Common myeloid progenitor, CD34-positive (primary cell): ENCODE data around the gene ELK4.

ENCODE experiments used
- CTCF ChIA-PET: fragments of 350-600 bp; sonication (Branson Sonifier 250); formaldehyde crosslinking; loops from one replicate; lab custom pipeline; 2021; ENCODE audit warnings: antibody characterized with exemption; lab: Charles Lee
- POLR2A ChIA-PET: fragments of 350-600 bp; sonication (Branson Sonifier 250); formaldehyde crosslinking; loops from one replicate; lab custom pipeline; 2021; ENCODE audit warnings: antibody characterized with exemption; lab: Charles Lee
- DNase-seq, 3 donors: peaks; one replicate each; pipeline versions ENCODE4 v3.0.0 to v3.0.0-alpha.2; 2013
- H3K27ac ChIP-seq, 2 experiments: 1 replicate in 1 of 2; 2 replicates in 1 of 2; pipeline ENCODE4 v1.7.0; 2013; ENCODE audit warnings: inconsistent platforms in 2 of 2, low read length in 2 of 2, mild to moderate bottlenecking in 2 of 2, low read depth in 1 of 2, moderate library complexity in 1 of 2; ENCODE audit not compliant: severe bottlenecking in 2 of 2, insufficient read depth in 1 of 2, poor library complexity in 1 of 2
- H3K27me3 ChIP-seq, 5 experiments: replicated peaks in 2 of 5; 1 replicate in 3 of 5; 2 replicates in 2 of 5; pipeline versions ENCODE4 v1.6.1 to v1.7.0; 2013; ENCODE audit warnings: low read length in 4 of 5, mild to moderate bottlenecking in 2 of 5, moderate library complexity in 2 of 5, inconsistent platforms in 1 of 5; ENCODE audit not compliant: insufficient read depth in 5 of 5, control insufficient read depth in 4 of 5
- H3K36me3 ChIP-seq, 4 experiments: 1 replicate in 2 of 4; 2 replicates in 2 of 4; pipeline versions ENCODE4 v1.6.1 to v1.7.0; 2013; ENCODE audit warnings: low read length in 3 of 4, control low read depth in 1 of 4, mild to moderate bottlenecking in 1 of 4; ENCODE audit not compliant: control insufficient read depth in 4 of 4, insufficient read depth in 4 of 4
- H3K4me1 ChIP-seq, 4 experiments: 1 replicate in 3 of 4; 2 replicates in 1 of 4; pipeline versions ENCODE4 v1.6.1 to v1.7.1; 2013; ENCODE audit warnings: low read length in 3 of 4, mild to moderate bottlenecking in 3 of 4, control low read depth in 1 of 4, inconsistent platforms in 1 of 4, moderate library complexity in 1 of 4; ENCODE audit not compliant: control insufficient read depth in 4 of 4, insufficient read depth in 4 of 4; ENCODE audit errors: control extremely low read depth in 1 of 4
- H3K4me3 ChIP-seq, 7 experiments: 1 replicate in 4 of 7; 2 replicates in 3 of 7; pipeline versions ENCODE4 v1.5.1 to v1.7.0; 2013; ENCODE audit warnings: mild to moderate bottlenecking in 7 of 7, low read length in 6 of 7, moderate library complexity in 6 of 7, inconsistent platforms in 2 of 7, low read depth in 2 of 7, control low read depth in 1 of 7; ENCODE audit not compliant: insufficient read depth in 4 of 7, control insufficient read depth in 1 of 7; ENCODE audit errors: extremely low read depth in 1 of 7
- H3K9me3 ChIP-seq, 5 experiments: 1 replicate in 4 of 5; 2 replicates in 1 of 5; pipeline versions ENCODE4 v1.6.1 to v1.7.1; 2013; ENCODE audit warnings: low read length in 4 of 5, mild to moderate bottlenecking in 2 of 5, inconsistent platforms in 1 of 5, low read depth in 1 of 5, moderate library complexity in 1 of 5; ENCODE audit not compliant: control insufficient read depth in 4 of 5, insufficient read depth in 2 of 5; ENCODE audit errors: control extremely low read depth in 1 of 5
- WGBS: methylation state at CpG from one replicate; pipeline ENCODE4 v1.1.5; 2013; ENCODE audit not compliant: insufficient coverage; 5-methylcytosine and 5-hydroxymethylcytosine counted together

ELK4 gene

GRCh38 chr1:205595861-205596260 is 36.0 kb downstream of the ELK4 start:
- Histone ChIP-seq H3K9me3 (no peaks in the 10 kb centered on the region), H3K27me3 (no peaks in the 10 kb centered on the region), H3K4me1 (peaks cover 3 to 25% (median 13%) of the 10 kb centered on the region in 4 experiments), H3K4me3 (no peak overlapping the region), H3K27ac (no peak overlapping the region), H3K36me3 (peaks cover 3 to 30% (median 19%) of the 10 kb centered on the region in 4 experiments)
- 83% methylated on average over 1 of the region's 1 CpG for WGBS
- no peak for DNase-seq
- POLR2A ChIA-PET: no interaction called here
- CTCF ChIA-PET: interaction anchor here (0.6 to 14.9 kb wide), 4 partner anchors 24 to 115 kb away, joined by 3 to 253 read pairs (median 100); partner anchors contain the start of gene ELK4

DNA sequence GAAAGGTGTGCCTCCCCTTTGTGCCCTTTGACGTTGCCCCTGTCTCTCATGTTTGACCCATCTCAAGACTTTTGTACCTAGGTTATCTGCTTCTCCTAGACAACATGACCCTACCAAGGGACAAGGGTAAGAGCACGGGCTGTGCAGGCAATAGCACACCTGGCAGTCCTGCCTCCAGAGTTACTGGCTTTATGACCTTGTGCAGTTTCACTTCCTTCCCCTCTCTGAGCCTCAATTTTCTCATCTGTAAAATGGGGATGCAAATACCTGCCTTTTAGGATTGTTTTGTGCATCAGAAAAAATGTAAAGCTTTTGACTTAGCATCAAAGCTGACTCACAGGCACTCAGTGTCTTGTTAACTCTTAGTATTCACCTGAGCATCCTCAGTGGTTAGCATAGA is 36.4 kb downstream of the ELK4 start:
- Histone ChIP-seq H3K27me3 (no peaks in the 10 kb centered on the region), H3K27ac (no peak overlapping the region), H3K4me1 (peaks cover 3 to 25% (median 13%) of the 10 kb centered on the region in 4 experiments), H3K36me3 (peaks cover 3 to 29% (median 16%) of the 10 kb centered on the region in 4 experiments), H3K9me3 (no peaks in the 10 kb centered on the region), H3K4me3 (no peak overlapping the region)
- ChIA-PET CTCF (interaction anchor here (8.3 to 14.9 kb wide), 2 partner anchors 37 to 62 kb away, joined by 195 to 253 read pairs; partner anchors contain the start of gene ELK4), POLR2A (no interaction called here)
- DNase-seq: no peak
- WGBS: 86% methylated on average over 2 of the region's 2 CpGs

- peaks cover 3 to 25% (median 14%) of the 10 kb centered on the region in 4 experiments for H3K36me3 ChIP-seq
- ChIA-PET POLR2A (interaction anchor here (2.0 kb wide), 1 partner anchor 37 kb away, joined by 17 read pairs; the partner anchor contains the start of gene ELK4), CTCF (interaction anchor here (0.6 to 14.9 kb wide), 3 partner anchors 38 to 1766 kb away, joined by 3 to 253 read pairs (median 195); partner anchors contain the start of gene ELK4)
- DNase-seq: no peak
- no CpG with 5 or more reads among the region's 1 CpG for WGBS
- H3K4me1 ChIP-seq: peaks cover 3 to 25% (median 13%) of the 10 kb centered on the region in 4 experiments
- no peak overlapping the region for H3K27ac ChIP-seq
- no peaks in the 10 kb centered on the region for H3K27me3 ChIP-seq
- H3K9me3 ChIP-seq: no peaks in the 10 kb centered on the region
- H3K4me3 ChIP-seq: no peak overlapping the region
Observed at GRCh38 chr1:205594846-205595245, 37.0 kb downstream of the ELK4 start.

- 48% methylated on average over 3 of the region's 6 CpGs for WGBS
- no peaks in the 10 kb centered on the region for H3K27me3 ChIP-seq
- no peaks in the 10 kb centered on the region for H3K9me3 ChIP-seq
- H3K4me1 ChIP-seq: peaks cover 3 to 25% (median 13%) of the 10 kb centered on the region in 4 experiments
- H3K36me3 ChIP-seq: peaks cover 3 to 20% (median 11%) of the 10 kb centered on the region in 4 experiments
- H3K27ac ChIP-seq: peak overlapping the region in 1 of 2 experiments; percentile 71
- peak overlapping the region in 4 of 7 experiments; percentile 26 to 64 (median 44) for H3K4me3 ChIP-seq
- CTCF ChIA-PET: interaction anchor here (0.9 to 14.9 kb wide), 9 partner anchors 21 to 117 kb away, joined by 3 to 253 read pairs (median 12); partner anchors contain the start of gene ELK4
- no peak for DNase-seq
- POLR2A ChIA-PET: interaction anchor here (2.0 kb wide), 1 partner anchor 38 kb away, joined by 17 read pairs; the partner anchor contains the start of gene ELK4
Observed at GRCh38 chr1:205593967-205594366, 37.8 kb downstream of the ELK4 start.

DNA sequence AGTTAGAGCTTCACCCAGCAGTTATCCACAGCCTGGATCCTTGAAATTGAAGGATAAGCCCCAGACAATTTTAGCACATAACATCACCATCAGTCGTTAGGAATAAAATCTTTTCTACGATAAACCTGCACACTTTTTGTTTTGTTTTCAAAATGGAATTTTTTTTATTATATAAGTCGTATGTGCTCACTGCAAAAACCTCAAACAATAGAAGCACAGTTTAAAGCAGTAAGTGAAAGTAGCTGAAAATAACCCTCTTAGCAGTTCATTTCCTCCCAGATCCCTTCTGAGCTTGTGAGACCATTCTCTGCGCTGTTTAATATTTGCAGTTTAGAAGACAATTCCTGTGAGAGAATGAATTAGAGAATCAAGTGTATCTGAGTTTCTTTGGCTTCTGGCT is 38.3 kb downstream of the ELK4 start:
- H3K36me3 ChIP-seq: peaks cover 3 to 16% (median 7%) of the 10 kb centered on the region in 4 experiments
- peak overlapping the region in 5 of 7 experiments; percentile 26 to 64 (median 50) for H3K4me3 ChIP-seq
- H3K4me1 ChIP-seq: peaks cover 3 to 27% (median 15%) of the 10 kb centered on the region in 4 experiments
- POLR2A ChIA-PET: interaction anchor here (2.0 kb wide), 1 partner anchor 38 kb away, joined by 17 read pairs; the partner anchor contains the start of gene ELK4
- no peaks in the 10 kb centered on the region for H3K27me3 ChIP-seq
- no peaks in the 10 kb centered on the region for H3K9me3 ChIP-seq
- peak overlapping the region in 1 of 2 experiments; percentile 71 for H3K27ac ChIP-seq
- CTCF ChIA-PET: interaction anchor here (0.9 to 14.9 kb wide), 11 partner anchors 8 to 118 kb away, joined by 3 to 253 read pairs (median 17); partner anchors contain the start of gene ELK4
- WGBS: 0% methylated on average over 1 of the region's 4 CpGs
- peak in 2 of 3 donors; percentile 67 to 74 for DNase-seq

GRCh38 chr1:205592443-205593003 is 39.3 kb downstream of the ELK4 start:
- no peak for DNase-seq
- WGBS: 93% methylated on average over 11 of the region's 14 CpGs

More at GRCh38 chr1:205592443-205593003, 39.3 kb downstream of the ELK4 start:
- Histone ChIP-seq H3K9me3 (no peaks in the 10 kb centered on the region), H3K4me1 (peaks cover 3 to 31% (median 19%) of the 10 kb centered on the region in 4 experiments), H3K4me3 (peak overlapping the region in 3 of 7 experiments; percentile 74 to 78 (median 75)), H3K27ac (no peak overlapping the region), H3K36me3 (peaks cover 1 to 7% (median 3%) of the 10 kb centered on the region in 4 experiments), H3K27me3 (no peaks in the 10 kb centered on the region)
- ChIA-PET POLR2A (interaction anchor here (1.0 to 1.4 kb wide), 2 partner anchors 39 to 65 kb away, joined by 3 to 19 read pairs; partner anchors contain the start of gene ELK4), CTCF (interaction anchor here (1.0 to 14.9 kb wide), 24 partner anchors 9 to 146 kb away, joined by 3 to 253 read pairs (median 6); partner anchors contain the start of gene ELK4)
